ENCODE results near the gene CCL25. TPM values are rescaled to one million over a fixed set of nuclear protein-coding genes. Genes with fewer than 3 reads are reported as not detected.

Gene CCL25
- total and polyA plus RNA-seq, 2 donors (not counting 3 experiments of a cell fraction or from before 2014, with no cell fraction given) = not detected

GRCh38 chr19:8022275-8022674, 30.3 kb upstream of the CCL25 start:
- Histone ChIP-seq H3K9me3 (replicated peaks; ENCODE audit: control insufficient read depth, insufficient read depth, low read length) (no peaks in the 10 kb centered on the region), H2AFZ (ENCODE audit: low read depth, low read length) (no peak overlapping the region), H3K4me3 (replicated peaks in 1 of 3; ENCODE audit: insufficient read depth in 1 of 3, low read depth in 1 of 3, low read length in 3 of 3) (no peak overlapping the region), H3K9me1 (replicated peaks; ENCODE audit: control insufficient read depth, extremely low read depth, insufficient read depth, low read length) (no peaks in the 10 kb centered on the region), H3K36me3 (ENCODE audit: control insufficient read depth in 2 of 2, extremely low read depth in 1 of 2, insufficient read depth in 2 of 2, low read length in 2 of 2) (no peaks in the 10 kb centered on the region), H3K9ac (replicated peaks; ENCODE audit: extremely low read depth, insufficient read depth, low read length) (no peak overlapping the region), H4K20me1 (replicated peaks; ENCODE audit: control insufficient read depth, extremely low read depth, insufficient read depth, low read length) (no peaks in the 10 kb centered on the region), H3K27me3 (ENCODE audit: control insufficient read depth in 2 of 2, insufficient read depth in 2 of 2, low read length in 2 of 2) (no peaks in the 10 kb centered on the region), H3K79me2 (ENCODE audit: control insufficient read depth, insufficient read depth, low read length) (no peaks in the 10 kb centered on the region), H3K4me2 (ENCODE audit: insufficient read depth, low read length) (no peak overlapping the region), H3K4me1 (ENCODE audit: control insufficient read depth, extremely low read depth, insufficient read depth, low read length) (no peaks in the 10 kb centered on the region), H3K27ac (ENCODE audit: insufficient read depth, low read depth, low read length) (no peak overlapping the region)
- CTCF ChIA-PET = no interaction called here
- dilution Hi-C loops (cut with MboI; ENCODE audit: extremely low pct_ligation_motif_present, low sequenced_read_pairs) = no loop called here
- BruUV-seq (replicated peaks) = no TSS peak
- POLR2A ChIA-PET = no interaction called here
- DNase-seq (ENCODE audit: low read depth, low spot score) (no peak), FAIRE-seq (no peak)
- no peak for TF ChIP-seq EZH2 (IDR thresholded peaks at IDR 0.05; ENCODE audit: borderline replicate concordance, low read depth, low read length, severe bottlenecking)
- TF ChIP-seq JUN (IDR thresholded peaks at IDR 0.05; ENCODE audit: borderline replicate concordance, insufficient read depth, insufficient read length, low read depth) = no peak
- no peak for TF ChIP-seq GATA2 (IDR thresholded peaks at IDR 0.05; ENCODE audit: insufficient read depth, insufficient read length, low read depth, low read length)
- no peak for TF ChIP-seq MAX (IDR thresholded peaks at IDR 0.05; ENCODE audit: insufficient read depth, insufficient read length)
- TF ChIP-seq FOS (IDR thresholded peaks at IDR 0.05; ENCODE audit: borderline replicate concordance, insufficient read depth, low read length) = no peak
- TF ChIP-seq CTCF (IDR thresholded peaks at IDR 0.05; ENCODE audit: extremely low read depth in 1 of 2, insufficient read depth in 1 of 2, low read depth in 1 of 2, low read length in 2 of 2) = no peak
- TF ChIP-seq MYC (IDR thresholded peaks at IDR 0.05; ENCODE audit: low read depth, low read length) = no peak
- TF ChIP-seq POLR2A (IDR thresholded peaks at IDR 0.05; ENCODE audit: low read depth, low read length) = no peak
- TF ChIP-seq POLR2AphosphoS5 (IDR thresholded peaks at IDR 0.05; ENCODE audit: insufficient read depth, low read depth, low read length) = no peak
- intact Hi-C loops (cut with micrococcal nuclease) = no loop called here

Measured in endothelial cell of umbilical vein (primary cell).